ENCODE data around the gene PRR20C. TPM values are rescaled to one million over a fixed set of nuclear protein-coding genes. Genes with fewer than 3 reads are reported as not detected.
"Not testable (repeated sequence)": the region's sequence is repeated elsewhere in the genome, so short reads cannot be mapped to it uniquely, and the experiment has no call there.

The PRR20C gene
- not detected in 2 replicates for total RNA-seq (2014; rRNA removed; shearing (Covaris generic))
- polyA plus RNA-seq (2016; fragmentation: Nextera tagmentation; extraction: Ambion mirVana), result not detected in 2 replicates
- long read RNA-seq, result 0 reads

GRCh38 chr13:57153761-57154160 is at the start of gene PRR20C:
Gene PRR20C, plus strand, starts transcription at chr13:57154061. Its CDS starts 387 bp downstream, at chr13:57154448.
- H3K4me2 ChIP-seq; H4K20me1 ChIP-seq (replicated peaks; ENCODE audit: insufficient read depth); H3K36me3 Mint-ChIP-seq (ENCODE audit: low read depth); H3K79me2 ChIP-seq (replicated peaks; ENCODE audit: insufficient read depth); H3K27ac ChIP-seq (ENCODE audit: low read depth); H3K4me1 ChIP-seq (ENCODE audit: insufficient read depth); H3K27me3 Mint-ChIP-seq (ENCODE audit: insufficient read depth, low read depth, poor library complexity); H3K27ac Mint-ChIP-seq; H3F3A ChIP-seq (replicated peaks; ENCODE audit: low read depth); H3K27me3 ChIP-seq (ENCODE audit: insufficient read depth); H3K4me1 Mint-ChIP-seq; H3K4me3 ChIP-seq; H3K9me2 ChIP-seq (ENCODE audit: insufficient read depth); ATAC-seq; DNase-seq (ENCODE audit: low spot score); H3K36me3 ChIP-seq (ENCODE audit: insufficient read depth); H2AFZ ChIP-seq; H3K4me3 Mint-ChIP-seq; H3K9me3 Mint-ChIP-seq: not testable (repeated sequence)

GRCh38 chr13:57114945-57115344 is 38.9 kb upstream of the PRR20C start:
- Histone ChIP-seq H2AFZ (no peak overlapping the region), H4K20me1 (replicated peaks; ENCODE audit: insufficient read depth) (no peaks in the 10 kb centered on the region), H3K79me2 (replicated peaks; ENCODE audit: insufficient read depth) (no peaks in the 10 kb centered on the region), H3K36me3 (ENCODE audit: insufficient read depth) (no peaks in the 10 kb centered on the region), H3K9me2 (ENCODE audit: insufficient read depth) (no peaks in the 10 kb centered on the region), H3K27me3 (ENCODE audit: insufficient read depth) (no peaks in the 10 kb centered on the region), H3K4me2 (no peak overlapping the region), H3K4me3 (no peak overlapping the region), H3K27ac (ENCODE audit: low read depth) (no peak overlapping the region), H3K4me1 (ENCODE audit: insufficient read depth) (no peaks in the 10 kb centered on the region), H3F3A (replicated peaks; ENCODE audit: low read depth) (no peaks in the 10 kb centered on the region)
- TF ChIP-seq EZH2 (IDR thresholded peaks at IDR 0.05; ENCODE audit: low read depth, unreplicated experiment), result no peak
- TF ChIP-seq POLR2AphosphoS5 (IDR thresholded peaks at IDR 0.05; ENCODE audit: low read depth), result no peak
- no peak for TF ChIP-seq ETS1 (IDR thresholded peaks at IDR 0.05)
- no peak for TF ChIP-seq STAT1 (IDR thresholded peaks at IDR 0.05; ENCODE audit: unreplicated experiment)
- ATAC-seq (no peak), DNase-seq (ENCODE audit: low spot score) (no peak)
- Mint-ChIP-seq H3K9me3 (no peaks in the 10 kb centered on the region; the same call in 2 of the 3 replicates), H3K27me3 (ENCODE audit: insufficient read depth, low read depth, poor library complexity) (peaks cover 1% of the 10 kb centered on the region), H3K27ac (no peak overlapping the region), H3K4me1 (no peaks in the 10 kb centered on the region), H3K36me3 (ENCODE audit: low read depth) (no peaks in the 10 kb centered on the region), H3K4me3 (no peak overlapping the region)

- Mint-ChIP-seq H3K9me3 (no peaks in the 10 kb centered on the region), H3K27me3 (ENCODE audit: insufficient read depth, low read depth, poor library complexity) (no peaks in the 10 kb centered on the region), H3K4me1 (no peaks in the 10 kb centered on the region), H3K4me3 (no peak overlapping the region), H3K36me3 (ENCODE audit: low read depth) (no peaks in the 10 kb centered on the region), H3K27ac (no peak overlapping the region)
- Histone ChIP-seq H4K20me1 (replicated peaks; ENCODE audit: insufficient read depth) (no peaks in the 10 kb centered on the region), H3K4me3 (no peak overlapping the region), H3K4me1 (ENCODE audit: insufficient read depth) (no peaks in the 10 kb centered on the region), H3K79me2 (replicated peaks; ENCODE audit: insufficient read depth) (no peaks in the 10 kb centered on the region), H3K4me2 (no peak overlapping the region), H3K9me2 (ENCODE audit: insufficient read depth) (no peaks in the 10 kb centered on the region), H3K27ac (ENCODE audit: low read depth) (no peak overlapping the region), H3F3A (replicated peaks; ENCODE audit: low read depth) (no peaks in the 10 kb centered on the region), H3K36me3 (ENCODE audit: insufficient read depth) (no peaks in the 10 kb centered on the region), H3K27me3 (ENCODE audit: insufficient read depth) (no peaks in the 10 kb centered on the region), H2AFZ (no peak overlapping the region)
- ATAC-seq (no peak), DNase-seq (ENCODE audit: low spot score) (no peak)
- TF ChIP-seq ZNF114 (CRISPR knock-in tag; IDR thresholded peaks at IDR 0.05), result no peak
- no peak for TF ChIP-seq JUNB (IDR thresholded peaks at IDR 0.05; ENCODE audit: unreplicated experiment)
- TF ChIP-seq EZH2phosphoT487 (IDR thresholded peaks at IDR 0.05; ENCODE audit: unreplicated experiment), result no peak
- no peak for TF ChIP-seq CTCF (conservative IDR thresholded peaks at IDR 0.05; ENCODE audit: low read depth in 2 of 2)
- TF ChIP-seq CREB1 (CRISPR knock-in tag; IDR thresholded peaks at IDR 0.05; ENCODE audit: low read depth), result no peak
- no peak for TF ChIP-seq ETS1 (IDR thresholded peaks at IDR 0.05)
- TF ChIP-seq REST (IDR thresholded peaks at IDR 0.05; ENCODE audit: unreplicated experiment), result no peak
- TF ChIP-seq NANOG (IDR thresholded peaks at IDR 0.05; ENCODE audit: borderline replicate concordance), result no peak
- TF ChIP-seq POLR2AphosphoS5 (IDR thresholded peaks at IDR 0.05; ENCODE audit: low read depth), result no peak
- TF ChIP-seq EZH2 (IDR thresholded peaks at IDR 0.05; ENCODE audit: low read depth, unreplicated experiment), result no peak
These were observed 30.2 kb upstream of the PRR20C start for GRCh38 chr13:57123681-57124080.

All from GM23338 (cell line).